WTC11 (cell line): ENCODE data around the gene CLCN1.

Source experiments
- CREB1 ChIP-seq: sonication (generic); formaldehyde crosslinking; IDR thresholded peaks from 2 replicates; pipeline ENCODE4 v1.8.0; 2023; ENCODE audit warnings: mild to moderate bottlenecking, missing genetic modification reagents
- FOXJ3 ChIP-seq: sonication (generic); formaldehyde crosslinking; IDR thresholded peaks from 2 replicates; pipeline ENCODE4 v1.9.0; 2021; ENCODE audit warnings: missing genetic modification reagents, mild to moderate bottlenecking, borderline replicate concordance
- GABPB1 ChIP-seq: sonication (generic); formaldehyde crosslinking; IDR thresholded peaks from 2 replicates; pipeline ENCODE4 v1.8.1; 2023; ENCODE audit warnings: mild to moderate bottlenecking, missing genetic modification reagents
- JUN ChIP-seq: sonication (generic); formaldehyde crosslinking; IDR thresholded peaks from 2 replicates; pipeline ENCODE4 v1.8.0; 2023; ENCODE audit warnings: mild to moderate bottlenecking, missing genetic modification reagents
- SMAD3 ChIP-seq: sonication (generic); formaldehyde crosslinking; IDR thresholded peaks from 2 replicates; pipeline ENCODE4 v1.8.0; 2022; ENCODE audit warnings: missing genetic modification reagents, mild to moderate bottlenecking, borderline replicate concordance
- TF ChIP-seq, protein P1 (sequence below): fragments of 200-600 bp; IDR thresholded peaks from 2 replicates; pipeline ENCODE4 v1.8.0; 2022; ENCODE audit warnings: antibody characterized with exemption
- TF ChIP-seq, protein P2 (sequence below): sonication (generic); formaldehyde crosslinking; IDR thresholded peaks from 2 replicates; pipeline ENCODE4 v1.8.0; 2022; ENCODE audit warnings: mild to moderate bottlenecking, missing genetic modification reagents
- TF ChIP-seq, protein P3 (sequence below): sonication (generic); formaldehyde crosslinking; conservative IDR thresholded peaks from 2 replicates; pipeline ENCODE4 v1.8.1; 2023; ENCODE audit warnings: mild to moderate bottlenecking, low read depth, missing genetic modification reagents, moderate library complexity
- TF ChIP-seq, protein P4 (sequence below): sonication (generic); formaldehyde crosslinking; IDR thresholded peaks from 2 replicates; pipeline ENCODE4 v1.8.0; 2022; ENCODE audit warnings: missing genetic modification reagents
- TF ChIP-seq, protein P5 (sequence below): sonication (generic); formaldehyde crosslinking; IDR thresholded peaks from 2 replicates; pipeline ENCODE4 v1.8.0; 2022; ENCODE audit warnings: mild to moderate bottlenecking, missing genetic modification reagents
- TF ChIP-seq, protein P6 (sequence below): sonication (generic); formaldehyde crosslinking; IDR thresholded peaks from 2 replicates; pipeline ENCODE4 v1.8.1; 2023; ENCODE audit warnings: mild to moderate bottlenecking, missing genetic modification reagents, moderate library complexity
- TF ChIP-seq, protein P7 (sequence below): sonication (generic); formaldehyde crosslinking; IDR thresholded peaks from 2 replicates; pipeline ENCODE4 v1.8.0; 2022; ENCODE audit warnings: mild to moderate bottlenecking, missing genetic modification reagents
- TF ChIP-seq, protein P8 (sequence below): sonication (generic); formaldehyde crosslinking; IDR thresholded peaks from 2 replicates; pipeline ENCODE4 v1.8.1; 2022; ENCODE audit warnings: low read depth, missing genetic modification reagents, borderline replicate concordance
- TF ChIP-seq, protein P9 (sequence below): sonication (generic); formaldehyde crosslinking; IDR thresholded peaks from 2 replicates; pipeline ENCODE4 v1.8.0; 2023; ENCODE audit warnings: missing genetic modification reagents

DNA sequence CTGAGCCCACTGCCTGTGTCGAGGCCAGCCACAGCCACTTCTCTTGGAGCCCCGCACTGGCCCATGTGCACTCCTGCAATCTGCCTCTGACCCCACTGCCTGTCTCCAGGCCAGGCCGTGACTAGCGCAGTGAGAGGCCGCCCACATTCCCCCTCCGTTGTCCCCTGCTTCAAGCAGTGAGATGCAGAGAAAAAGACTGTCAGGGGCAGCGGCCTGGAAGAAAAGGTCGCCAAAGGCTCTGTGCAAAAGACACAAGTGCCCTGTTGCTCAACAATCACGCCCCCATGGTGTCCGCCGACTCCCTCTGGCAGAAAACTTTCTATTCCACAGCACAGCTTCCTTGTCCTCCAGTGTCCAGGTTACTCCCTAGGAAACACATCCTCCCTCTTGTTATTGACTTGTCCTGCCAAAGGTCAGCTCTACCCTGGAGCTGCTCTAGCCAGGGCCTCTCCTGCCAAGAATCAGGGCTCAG, 36.7 kb downstream of the CLCN1 start:
- TF ChIP-seq, protein P1, sequence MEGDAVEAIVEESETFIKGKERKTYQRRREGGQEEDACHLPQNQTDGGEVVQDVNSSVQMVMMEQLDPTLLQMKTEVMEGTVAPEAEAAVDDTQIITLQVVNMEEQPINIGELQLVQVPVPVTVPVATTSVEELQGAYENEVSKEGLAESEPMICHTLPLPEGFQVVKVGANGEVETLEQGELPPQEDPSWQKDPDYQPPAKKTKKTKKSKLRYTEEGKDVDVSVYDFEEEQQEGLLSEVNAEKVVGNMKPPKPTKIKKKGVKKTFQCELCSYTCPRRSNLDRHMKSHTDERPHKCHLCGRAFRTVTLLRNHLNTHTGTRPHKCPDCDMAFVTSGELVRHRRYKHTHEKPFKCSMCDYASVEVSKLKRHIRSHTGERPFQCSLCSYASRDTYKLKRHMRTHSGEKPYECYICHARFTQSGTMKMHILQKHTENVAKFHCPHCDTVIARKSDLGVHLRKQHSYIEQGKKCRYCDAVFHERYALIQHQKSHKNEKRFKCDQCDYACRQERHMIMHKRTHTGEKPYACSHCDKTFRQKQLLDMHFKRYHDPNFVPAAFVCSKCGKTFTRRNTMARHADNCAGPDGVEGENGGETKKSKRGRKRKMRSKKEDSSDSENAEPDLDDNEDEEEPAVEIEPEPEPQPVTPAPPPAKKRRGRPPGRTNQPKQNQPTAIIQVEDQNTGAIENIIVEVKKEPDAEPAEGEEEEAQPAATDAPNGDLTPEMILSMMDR: no peak
- TF ChIP-seq, protein P2, sequence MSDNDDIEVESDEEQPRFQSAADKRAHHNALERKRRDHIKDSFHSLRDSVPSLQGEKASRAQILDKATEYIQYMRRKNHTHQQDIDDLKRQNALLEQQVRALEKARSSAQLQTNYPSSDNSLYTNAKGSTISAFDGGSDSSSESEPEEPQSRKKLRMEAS (CRISPR knock-in tag): no peak
- TF ChIP-seq, protein P3, sequence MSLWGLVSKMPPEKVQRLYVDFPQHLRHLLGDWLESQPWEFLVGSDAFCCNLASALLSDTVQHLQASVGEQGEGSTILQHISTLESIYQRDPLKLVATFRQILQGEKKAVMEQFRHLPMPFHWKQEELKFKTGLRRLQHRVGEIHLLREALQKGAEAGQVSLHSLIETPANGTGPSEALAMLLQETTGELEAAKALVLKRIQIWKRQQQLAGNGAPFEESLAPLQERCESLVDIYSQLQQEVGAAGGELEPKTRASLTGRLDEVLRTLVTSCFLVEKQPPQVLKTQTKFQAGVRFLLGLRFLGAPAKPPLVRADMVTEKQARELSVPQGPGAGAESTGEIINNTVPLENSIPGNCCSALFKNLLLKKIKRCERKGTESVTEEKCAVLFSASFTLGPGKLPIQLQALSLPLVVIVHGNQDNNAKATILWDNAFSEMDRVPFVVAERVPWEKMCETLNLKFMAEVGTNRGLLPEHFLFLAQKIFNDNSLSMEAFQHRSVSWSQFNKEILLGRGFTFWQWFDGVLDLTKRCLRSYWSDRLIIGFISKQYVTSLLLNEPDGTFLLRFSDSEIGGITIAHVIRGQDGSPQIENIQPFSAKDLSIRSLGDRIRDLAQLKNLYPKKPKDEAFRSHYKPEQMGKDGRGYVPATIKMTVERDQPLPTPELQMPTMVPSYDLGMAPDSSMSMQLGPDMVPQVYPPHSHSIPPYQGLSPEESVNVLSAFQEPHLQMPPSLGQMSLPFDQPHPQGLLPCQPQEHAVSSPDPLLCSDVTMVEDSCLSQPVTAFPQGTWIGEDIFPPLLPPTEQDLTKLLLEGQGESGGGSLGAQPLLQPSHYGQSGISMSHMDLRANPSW (CRISPR knock-in tag): no peak
- TF ChIP-seq SMAD3 (CRISPR knock-in tag) (no peak), JUN (CRISPR knock-in tag) (no peak), CREB1 (CRISPR knock-in tag) (no peak), FOXJ3 (CRISPR knock-in tag) (no peak), GABPB1 (CRISPR knock-in tag) (no peak)
- TF ChIP-seq, protein P4, sequence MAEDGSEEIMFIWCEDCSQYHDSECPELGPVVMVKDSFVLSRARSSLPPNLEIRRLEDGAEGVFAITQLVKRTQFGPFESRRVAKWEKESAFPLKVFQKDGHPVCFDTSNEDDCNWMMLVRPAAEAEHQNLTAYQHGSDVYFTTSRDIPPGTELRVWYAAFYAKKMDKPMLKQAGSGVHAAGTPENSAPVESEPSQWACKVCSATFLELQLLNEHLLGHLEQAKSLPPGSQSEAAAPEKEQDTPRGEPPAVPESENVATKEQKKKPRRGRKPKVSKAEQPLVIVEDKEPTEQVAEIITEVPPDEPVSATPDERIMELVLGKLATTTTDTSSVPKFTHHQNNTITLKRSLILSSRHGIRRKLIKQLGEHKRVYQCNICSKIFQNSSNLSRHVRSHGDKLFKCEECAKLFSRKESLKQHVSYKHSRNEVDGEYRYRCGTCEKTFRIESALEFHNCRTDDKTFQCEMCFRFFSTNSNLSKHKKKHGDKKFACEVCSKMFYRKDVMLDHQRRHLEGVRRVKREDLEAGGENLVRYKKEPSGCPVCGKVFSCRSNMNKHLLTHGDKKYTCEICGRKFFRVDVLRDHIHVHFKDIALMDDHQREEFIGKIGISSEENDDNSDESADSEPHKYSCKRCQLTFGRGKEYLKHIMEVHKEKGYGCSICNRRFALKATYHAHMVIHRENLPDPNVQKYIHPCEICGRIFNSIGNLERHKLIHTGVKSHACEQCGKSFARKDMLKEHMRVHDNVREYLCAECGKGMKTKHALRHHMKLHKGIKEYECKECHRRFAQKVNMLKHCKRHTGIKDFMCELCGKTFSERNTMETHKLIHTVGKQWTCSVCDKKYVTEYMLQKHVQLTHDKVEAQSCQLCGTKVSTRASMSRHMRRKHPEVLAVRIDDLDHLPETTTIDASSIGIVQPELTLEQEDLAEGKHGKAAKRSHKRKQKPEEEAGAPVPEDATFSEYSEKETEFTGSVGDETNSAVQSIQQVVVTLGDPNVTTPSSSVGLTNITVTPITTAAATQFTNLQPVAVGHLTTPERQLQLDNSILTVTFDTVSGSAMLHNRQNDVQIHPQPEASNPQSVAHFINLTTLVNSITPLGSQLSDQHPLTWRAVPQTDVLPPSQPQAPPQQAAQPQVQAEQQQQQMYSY (CRISPR knock-in tag): no peak
- TF ChIP-seq, protein P5, sequence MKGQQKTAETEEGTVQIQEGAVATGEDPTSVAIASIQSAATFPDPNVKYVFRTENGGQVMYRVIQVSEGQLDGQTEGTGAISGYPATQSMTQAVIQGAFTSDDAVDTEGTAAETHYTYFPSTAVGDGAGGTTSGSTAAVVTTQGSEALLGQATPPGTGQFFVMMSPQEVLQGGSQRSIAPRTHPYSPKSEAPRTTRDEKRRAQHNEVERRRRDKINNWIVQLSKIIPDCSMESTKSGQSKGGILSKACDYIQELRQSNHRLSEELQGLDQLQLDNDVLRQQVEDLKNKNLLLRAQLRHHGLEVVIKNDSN (CRISPR knock-in tag): no peak
- TF ChIP-seq, protein P6, sequence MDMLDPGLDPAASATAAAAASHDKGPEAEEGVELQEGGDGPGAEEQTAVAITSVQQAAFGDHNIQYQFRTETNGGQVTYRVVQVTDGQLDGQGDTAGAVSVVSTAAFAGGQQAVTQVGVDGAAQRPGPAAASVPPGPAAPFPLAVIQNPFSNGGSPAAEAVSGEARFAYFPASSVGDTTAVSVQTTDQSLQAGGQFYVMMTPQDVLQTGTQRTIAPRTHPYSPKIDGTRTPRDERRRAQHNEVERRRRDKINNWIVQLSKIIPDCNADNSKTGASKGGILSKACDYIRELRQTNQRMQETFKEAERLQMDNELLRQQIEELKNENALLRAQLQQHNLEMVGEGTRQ (CRISPR knock-in tag): no peak
- TF ChIP-seq, protein P7, sequence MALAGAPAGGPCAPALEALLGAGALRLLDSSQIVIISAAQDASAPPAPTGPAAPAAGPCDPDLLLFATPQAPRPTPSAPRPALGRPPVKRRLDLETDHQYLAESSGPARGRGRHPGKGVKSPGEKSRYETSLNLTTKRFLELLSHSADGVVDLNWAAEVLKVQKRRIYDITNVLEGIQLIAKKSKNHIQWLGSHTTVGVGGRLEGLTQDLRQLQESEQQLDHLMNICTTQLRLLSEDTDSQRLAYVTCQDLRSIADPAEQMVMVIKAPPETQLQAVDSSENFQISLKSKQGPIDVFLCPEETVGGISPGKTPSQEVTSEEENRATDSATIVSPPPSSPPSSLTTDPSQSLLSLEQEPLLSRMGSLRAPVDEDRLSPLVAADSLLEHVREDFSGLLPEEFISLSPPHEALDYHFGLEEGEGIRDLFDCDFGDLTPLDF (CRISPR knock-in tag): no peak
- TF ChIP-seq, protein P8, sequence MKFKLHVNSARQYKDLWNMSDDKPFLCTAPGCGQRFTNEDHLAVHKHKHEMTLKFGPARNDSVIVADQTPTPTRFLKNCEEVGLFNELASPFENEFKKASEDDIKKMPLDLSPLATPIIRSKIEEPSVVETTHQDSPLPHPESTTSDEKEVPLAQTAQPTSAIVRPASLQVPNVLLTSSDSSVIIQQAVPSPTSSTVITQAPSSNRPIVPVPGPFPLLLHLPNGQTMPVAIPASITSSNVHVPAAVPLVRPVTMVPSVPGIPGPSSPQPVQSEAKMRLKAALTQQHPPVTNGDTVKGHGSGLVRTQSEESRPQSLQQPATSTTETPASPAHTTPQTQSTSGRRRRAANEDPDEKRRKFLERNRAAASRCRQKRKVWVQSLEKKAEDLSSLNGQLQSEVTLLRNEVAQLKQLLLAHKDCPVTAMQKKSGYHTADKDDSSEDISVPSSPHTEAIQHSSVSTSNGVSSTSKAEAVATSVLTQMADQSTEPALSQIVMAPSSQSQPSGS (CRISPR knock-in tag): no peak
- TF ChIP-seq, protein P9, sequence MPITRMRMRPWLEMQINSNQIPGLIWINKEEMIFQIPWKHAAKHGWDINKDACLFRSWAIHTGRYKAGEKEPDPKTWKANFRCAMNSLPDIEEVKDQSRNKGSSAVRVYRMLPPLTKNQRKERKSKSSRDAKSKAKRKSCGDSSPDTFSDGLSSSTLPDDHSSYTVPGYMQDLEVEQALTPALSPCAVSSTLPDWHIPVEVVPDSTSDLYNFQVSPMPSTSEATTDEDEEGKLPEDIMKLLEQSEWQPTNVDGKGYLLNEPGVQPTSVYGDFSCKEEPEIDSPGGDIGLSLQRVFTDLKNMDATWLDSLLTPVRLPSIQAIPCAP (CRISPR knock-in tag): no peak
